ENCODE data around the gene PRR5L.

Gene PRR5L

GRCh38 chr11:36274414-36274813 is 21.7 kb upstream of the PRR5L start:
- H3K36me3 ChIP-seq (ENCODE audit: low read length), result no peaks in the 10 kb centered on the region
- no peak overlapping the region for H3K27ac ChIP-seq (ENCODE audit: low read depth, low read length)
- H3F3A ChIP-seq (ENCODE audit: insufficient read depth), result no peaks in the 10 kb centered on the region
- H3K4me2 ChIP-seq (ENCODE audit: low read depth, low read length, poor library complexity, severe bottlenecking), result no peak overlapping the region
- no peaks in the 10 kb centered on the region for H4K20me1 ChIP-seq (ENCODE audit: low read depth, low read length)
- H3K9me3 ChIP-seq (ENCODE audit: insufficient read depth, low read length), result no peaks in the 10 kb centered on the region
- no peaks in the 10 kb centered on the region for H3K9me2 ChIP-seq (replicated peaks; ENCODE audit: insufficient read depth, low read length)
- H3K27me3 ChIP-seq (ENCODE audit: low read length), result no peaks in the 10 kb centered on the region
- no peak overlapping the region for H2AFZ ChIP-seq (ENCODE audit: low read depth, low read length, severe bottlenecking)
- no peaks in the 10 kb centered on the region for H3K79me2 ChIP-seq (ENCODE audit: insufficient read depth, low read length)
- TF ChIP-seq CTCF (IDR thresholded peaks at IDR 0.05; ENCODE audit: insufficient read depth, low read length, poor library complexity, severe bottlenecking), result no peak
- no peak for TF ChIP-seq EZH2phosphoT487 (conservative IDR thresholded peaks at IDR 0.05; ENCODE audit: low read length)
- no peak overlapping the region for H3K9ac ChIP-seq (ENCODE audit: low read length)
- no peak overlapping the region for H3K4me3 ChIP-seq (ENCODE audit: insufficient read depth, low read length, poor library complexity, severe bottlenecking)

DNA sequence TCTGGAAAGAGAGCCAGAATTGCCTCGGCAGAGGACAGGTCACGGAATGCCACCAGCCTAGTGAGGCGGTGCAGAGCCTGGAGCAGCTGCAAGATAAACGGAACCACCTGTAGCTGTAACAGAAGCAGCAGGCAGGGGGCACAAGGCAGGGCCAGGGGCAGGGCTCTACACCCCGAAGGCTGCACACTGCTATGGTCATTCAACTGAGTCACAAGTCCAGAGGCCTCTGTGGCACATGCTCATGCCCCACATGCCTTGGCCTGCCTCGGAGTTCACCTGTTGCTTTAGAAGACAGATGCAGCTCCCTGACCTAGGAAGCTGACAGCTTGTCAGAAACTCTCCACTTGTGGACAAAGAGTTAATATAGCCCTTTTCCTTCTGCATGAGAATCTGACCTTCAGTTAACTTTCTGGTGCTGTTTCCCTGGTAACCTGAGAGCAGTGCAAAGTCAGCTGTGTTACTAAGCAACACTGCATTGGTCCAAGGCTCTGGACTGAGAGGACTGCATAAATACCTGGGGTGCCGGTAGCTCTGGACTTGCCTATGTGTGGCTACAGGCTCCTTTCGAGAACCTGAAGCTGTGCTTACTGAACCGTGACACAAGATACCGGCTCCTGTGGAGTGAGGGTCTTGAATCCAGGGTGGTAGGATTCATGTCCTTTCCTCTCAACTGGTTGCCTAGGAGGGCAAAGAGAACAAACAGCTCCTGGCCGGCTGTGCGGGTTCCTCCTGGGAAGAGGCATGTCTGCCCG is 17.4 kb upstream of the PRR5L start:
- no peak overlapping the region for H3K27ac ChIP-seq (ENCODE audit: low read depth, low read length)
- no peaks in the 10 kb centered on the region for H3K27me3 ChIP-seq (ENCODE audit: low read length)
- H3K9me2 ChIP-seq (replicated peaks; ENCODE audit: insufficient read depth, low read length), result no peaks in the 10 kb centered on the region
- no peak overlapping the region for H2AFZ ChIP-seq (ENCODE audit: low read depth, low read length, severe bottlenecking)
- no peaks in the 10 kb centered on the region for H3F3A ChIP-seq (ENCODE audit: insufficient read depth)
- H3K36me3 ChIP-seq (ENCODE audit: low read length), result no peaks in the 10 kb centered on the region
- no peaks in the 10 kb centered on the region for H4K20me1 ChIP-seq (ENCODE audit: low read depth, low read length)
- H3K9ac ChIP-seq (ENCODE audit: low read length), result no peak overlapping the region
- no peak for TF ChIP-seq CTCF (IDR thresholded peaks at IDR 0.05; ENCODE audit: insufficient read depth, low read length, poor library complexity, severe bottlenecking)
- TF ChIP-seq EZH2phosphoT487 (conservative IDR thresholded peaks at IDR 0.05; ENCODE audit: low read length), result no peak
- H3K9me3 ChIP-seq (ENCODE audit: insufficient read depth, low read length), result no peaks in the 10 kb centered on the region
- H3K79me2 ChIP-seq (ENCODE audit: insufficient read depth, low read length), result peaks cover 6% of the 10 kb centered on the region; the same call in 1 of the 2 replicates
- H3K4me2 ChIP-seq (ENCODE audit: low read depth, low read length, poor library complexity, severe bottlenecking), result no peak overlapping the region
- no peak overlapping the region for H3K4me3 ChIP-seq (ENCODE audit: insufficient read depth, low read length, poor library complexity, severe bottlenecking)

DNA sequence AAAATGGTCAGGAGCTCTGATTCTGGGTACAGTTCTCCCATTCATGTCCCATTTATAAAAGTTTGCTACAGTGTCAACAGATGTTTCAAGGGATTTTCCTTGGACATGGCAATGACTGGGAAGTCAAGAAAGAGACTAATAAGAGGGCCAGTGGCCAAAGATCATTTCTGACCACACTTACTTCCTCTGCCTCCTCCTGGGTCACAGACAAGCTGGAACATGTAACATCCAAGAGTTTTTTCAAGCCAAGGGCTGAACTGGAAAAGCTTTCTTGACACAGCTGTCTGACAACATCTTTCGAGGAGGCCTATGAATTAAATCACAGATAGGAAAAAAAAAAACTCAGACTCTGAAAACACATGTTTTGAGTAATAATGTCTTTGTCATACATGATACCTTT is 15.6 kb upstream of the PRR5L start:
- Histone ChIP-seq H3K36me3 (ENCODE audit: low read length) (no peaks in the 10 kb centered on the region), H3K27ac (ENCODE audit: low read depth, low read length) (no peak overlapping the region), H3K4me2 (ENCODE audit: low read depth, low read length, poor library complexity, severe bottlenecking) (no peak overlapping the region), H2AFZ (ENCODE audit: low read depth, low read length, severe bottlenecking) (no peak overlapping the region), H3K9me2 (replicated peaks; ENCODE audit: insufficient read depth, low read length) (no peaks in the 10 kb centered on the region), H3K9ac (ENCODE audit: low read length) (no peak overlapping the region), H3K27me3 (ENCODE audit: low read length) (no peaks in the 10 kb centered on the region), H3K9me3 (ENCODE audit: insufficient read depth, low read length) (no peaks in the 10 kb centered on the region), H4K20me1 (ENCODE audit: low read depth, low read length) (0 out of 2 replicates have a peak, but pooled peaks cover 5% of the 10 kb centered on the region), H3K4me3 (ENCODE audit: insufficient read depth, low read length, poor library complexity, severe bottlenecking) (no peak overlapping the region), H3K79me2 (ENCODE audit: insufficient read depth, low read length) (peaks cover 6% of the 10 kb centered on the region; the same call in 1 of the 2 replicates), H3F3A (ENCODE audit: insufficient read depth) (no peaks in the 10 kb centered on the region)
- no peak for TF ChIP-seq CTCF (IDR thresholded peaks at IDR 0.05; ENCODE audit: insufficient read depth, low read length, poor library complexity, severe bottlenecking)
- no peak for TF ChIP-seq EZH2phosphoT487 (conservative IDR thresholded peaks at IDR 0.05; ENCODE audit: low read length)

Measured in SU-DHL-6 (cell line).